Activated CD8-positive, alpha-beta memory T cell treated with anti-CD3 and anti-CD28 coated beads, Interleukin-2, amount 10 ng/mL, durations not matched to agents 7 days and 5 days (primary cell): ENCODE results near the gene PDLIM1. TPM values are rescaled to one million over a fixed set of nuclear protein-coding genes. Genes with fewer than 3 reads are reported as not detected.

Source experiments
- total RNA-seq, 2 experiments: library from RNA; stranded (reverse); gene quantifications; one replicate each; pipeline ENCODE4 v1.2.3, GENCODE V29; 2021

Gene PDLIM1
- total RNA-seq, 2 experiments from 2014 or later, result 4.8 to 22.7 TPM

Other genes with a start within 250 kb of the PDLIM1 start
- not detected for gene CYP2C8, start 221.5 kb downstream of the PDLIM1 start, total RNA-seq
- not detected for gene ACSM6, start 96.8 kb downstream of the PDLIM1 start, total RNA-seq